ENCODE results near the gene HYAL3. TPM values are rescaled to one million over a fixed set of nuclear protein-coding genes. Genes with fewer than 3 reads are reported as not detected.

HYAL3 gene
- total RNA-seq, 2 donors from 2014 or later, result 0.74 to 3.5 TPM

- Histone ChIP-seq H3K27ac (peak overlapping the region; percentile 89 to 90), H3K27me3 (no peaks in the 10 kb centered on the region), H3K9me3 (no peaks in the 10 kb centered on the region), H3K4me1 (peaks cover 0 to 50% of the 10 kb centered on the region in 2 donors), H3K36me3 (no peaks in the 10 kb centered on the region), H3K4me3 (peak overlapping the region; percentile 42 to 43)
- no peak for DNase-seq (ENCODE audit: low spot score)
- no peak for TF ChIP-seq CTCF (IDR thresholded peaks at IDR 0.05)
These were observed 3.1 kb upstream of the HYAL3 start for GRCh38 chr3:50302095-50303012.

- Histone ChIP-seq H3K4me1 (peaks cover 0 to 50% of the 10 kb centered on the region in 2 donors), H3K9me3 (no peaks in the 10 kb centered on the region), H3K27me3 (no peaks in the 10 kb centered on the region), H3K4me3 (peak overlapping the region in 1 of 2 donors; percentile 65), H3K27ac (peak overlapping the region; percentile 89 to 90), H3K36me3 (no peaks in the 10 kb centered on the region)
- no peak for TF ChIP-seq CTCF (IDR thresholded peaks at IDR 0.05)
- DNase-seq (ENCODE audit: low spot score), result no peak
These were observed 1.6 kb upstream of the HYAL3 start for GRCh38 chr3:50300681-50301254.

- no peak for DNase-seq (ENCODE audit: low spot score)
- Histone ChIP-seq H3K4me3 (peak overlapping the region; percentile 35 to 65), H3K4me1 (peaks cover 0 to 50% of the 10 kb centered on the region in 2 donors)
These were observed 900 bp upstream of the HYAL3 start for GRCh38 chr3:50299929-50300680.

GRCh38 chr3:50299638-50299928 lies 378 bp upstream of the HYAL3 start:
- TF ChIP-seq CTCF (IDR thresholded peaks at IDR 0.05), result no peak
- H3K9me3 ChIP-seq, result no peaks in the 10 kb centered on the region
- H3K27me3 ChIP-seq, result no peaks in the 10 kb centered on the region
- DNase-seq (ENCODE audit: low spot score), result no peak
- H3K4me1 ChIP-seq, result peaks cover 0 to 50% of the 10 kb centered on the region in 2 donors
- no peaks in the 10 kb centered on the region for H3K36me3 ChIP-seq
- H3K4me3 ChIP-seq, result peak overlapping the region; percentile 35 to 65
- peak overlapping the region; percentile 89 to 90 for H3K27ac ChIP-seq

More at GRCh38 chr3:50299929-50300680, 900 bp upstream of the HYAL3 start:
- Histone ChIP-seq H3K36me3 (no peaks in the 10 kb centered on the region), H3K27ac (peak overlapping the region; percentile 89 to 90), H3K27me3 (no peaks in the 10 kb centered on the region), H3K9me3 (no peaks in the 10 kb centered on the region)
- no peak for TF ChIP-seq CTCF (IDR thresholded peaks at IDR 0.05)

GRCh38 chr3:50297896-50298725 lies 1.1 kb downstream of the HYAL3 start:
- Histone ChIP-seq H3K4me3 (peak overlapping the region; percentile 39 to 65), H3K27me3 (no peaks in the 10 kb centered on the region), H3K4me1 (peaks cover 0 to 46% of the 10 kb centered on the region in 2 donors), H3K27ac (peak overlapping the region; percentile 86 to 89), H3K9me3 (no peaks in the 10 kb centered on the region), H3K36me3 (no peaks in the 10 kb centered on the region)
- TF ChIP-seq CTCF (IDR thresholded peaks at IDR 0.05), result no peak
- DNase-seq (ENCODE audit: low spot score), result no peak

Measured in right atrium auricular region (tissue), 2 donors.